ENCODE measurements around the gene PCBP2. TPM values are rescaled to one million over a fixed set of nuclear protein-coding genes. Genes with fewer than 3 reads are reported as not detected.

The PCBP2 gene
- total RNA-seq, 1 experiment from 2014 or later, result 246 TPM

DNA sequence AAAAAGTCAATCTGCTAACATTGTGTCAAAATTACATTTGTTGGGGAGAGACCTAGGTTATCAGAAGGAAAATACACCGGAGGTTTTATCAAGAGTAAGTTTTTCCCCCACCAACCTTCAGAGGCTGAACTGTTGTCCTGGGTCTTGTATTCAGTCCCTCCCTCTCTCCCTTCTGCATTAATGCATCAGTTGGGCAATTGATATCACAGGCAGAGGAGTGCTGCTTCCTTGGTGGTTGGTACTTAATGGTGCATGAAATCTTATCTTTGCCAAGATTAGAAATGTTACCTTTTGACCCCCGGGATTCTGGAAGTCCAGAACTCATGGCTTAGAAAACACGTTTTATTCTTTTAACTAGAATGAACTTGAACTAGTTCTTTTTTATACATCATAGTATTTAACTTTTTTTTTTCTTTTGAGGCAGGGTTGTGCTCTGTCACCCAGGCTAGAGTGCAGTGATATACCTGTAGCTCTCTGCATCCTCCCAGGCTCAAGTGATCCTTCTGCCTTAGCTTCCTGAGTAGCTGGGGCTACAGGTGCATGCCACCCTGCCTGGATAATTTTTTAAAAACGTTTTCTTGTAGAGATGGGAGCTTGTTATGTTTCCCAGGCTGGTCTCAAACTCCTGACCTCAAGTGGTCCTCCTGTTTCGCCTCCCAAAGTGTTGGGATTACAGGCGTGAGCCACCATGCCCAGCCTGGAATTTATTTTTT, 4.9 kb downstream of the PCBP2 start:
- peaks cover 8% of the 10 kb centered on the region for H3K4me1 ChIP-seq
- H3K36me3 ChIP-seq, result peaks cover 92% of the 10 kb centered on the region
- no peaks in the 10 kb centered on the region for H3K9me3 ChIP-seq (replicated peaks)
- no peak for DNase-seq
- H3K4me3 ChIP-seq, result no peak overlapping the region
- H3K27ac ChIP-seq, result no peak overlapping the region
- no peaks in the 10 kb centered on the region for H3K27me3 ChIP-seq

DNA sequence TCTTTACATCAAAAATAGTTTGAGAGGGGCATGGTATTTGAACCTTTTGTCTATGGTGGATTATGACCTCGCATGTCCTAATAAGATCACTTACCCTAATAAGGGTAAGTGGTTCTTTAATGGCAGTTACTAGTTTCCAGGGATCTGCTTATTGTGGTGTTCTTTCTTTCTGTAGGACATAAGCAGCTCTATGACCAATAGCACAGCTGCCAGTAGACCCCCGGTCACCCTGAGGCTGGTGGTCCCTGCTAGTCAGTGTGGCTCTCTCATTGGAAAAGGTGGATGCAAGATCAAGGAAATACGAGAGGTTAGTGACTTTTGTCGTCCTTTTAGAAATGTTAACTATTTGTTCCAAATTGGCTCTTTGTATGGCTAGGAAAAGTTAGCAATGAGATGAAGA, 7.2 kb downstream of the PCBP2 start:
- H3K4me1 ChIP-seq, result no peaks in the 10 kb centered on the region
- DNase-seq, result no peak
- H3K9me3 ChIP-seq (replicated peaks), result no peaks in the 10 kb centered on the region
- peaks cover 99% of the 10 kb centered on the region for H3K36me3 ChIP-seq
- H3K27ac ChIP-seq, result no peak overlapping the region
- no peak overlapping the region for H3K4me3 ChIP-seq
- no peaks in the 10 kb centered on the region for H3K27me3 ChIP-seq

DNA sequence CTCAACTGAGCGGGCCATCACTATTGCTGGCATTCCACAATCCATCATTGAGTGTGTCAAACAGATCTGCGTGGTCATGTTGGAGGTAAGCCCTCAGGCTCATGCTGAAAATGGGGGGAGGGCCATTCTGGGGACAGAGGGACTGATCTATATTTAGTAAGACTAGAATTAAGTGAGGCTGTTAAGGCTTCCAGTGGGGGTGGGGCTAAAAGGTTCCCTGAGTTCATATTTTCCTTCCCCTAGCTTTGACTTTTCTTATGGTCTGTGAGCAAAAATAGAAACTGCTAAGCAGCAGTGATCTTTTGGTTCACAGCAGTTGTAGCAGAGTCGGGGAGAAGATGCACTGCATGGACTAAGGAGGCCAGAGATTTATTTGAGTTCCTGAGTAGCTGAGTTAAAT, 9.2 kb downstream of the PCBP2 start:
- H3K27ac ChIP-seq, result no peak overlapping the region
- no peaks in the 10 kb centered on the region for H3K27me3 ChIP-seq
- no peak overlapping the region for H3K4me3 ChIP-seq
- peaks cover 98% of the 10 kb centered on the region for H3K36me3 ChIP-seq
- H3K4me1 ChIP-seq, result no peaks in the 10 kb centered on the region
- DNase-seq, result no peak
- H3K9me3 ChIP-seq (replicated peaks), result no peaks in the 10 kb centered on the region

DNA sequence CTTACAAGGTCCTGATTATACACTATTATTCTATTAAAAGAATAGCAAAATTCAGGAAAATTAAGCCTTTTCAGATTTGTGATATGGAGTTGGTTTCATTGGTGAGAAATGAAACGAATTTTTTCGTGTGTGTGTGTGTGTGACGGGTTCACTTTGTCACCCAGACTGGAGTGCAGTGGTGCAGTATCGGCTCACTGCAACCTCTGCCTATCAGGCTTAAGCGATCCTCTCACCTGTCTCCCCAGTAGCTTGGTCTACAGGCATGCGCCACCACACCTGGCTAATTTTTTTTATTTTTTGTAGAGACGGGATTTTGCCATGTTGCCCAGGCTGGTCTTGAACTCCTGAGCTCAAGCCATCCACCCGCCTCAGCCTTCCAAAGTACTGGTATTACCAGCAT, 9.7 kb downstream of the PCBP2 start:
- Histone ChIP-seq H3K36me3 (peaks cover 98% of the 10 kb centered on the region), H3K27ac (no peak overlapping the region), H3K27me3 (no peaks in the 10 kb centered on the region), H3K4me1 (no peaks in the 10 kb centered on the region), H3K4me3 (no peak overlapping the region), H3K9me3 (replicated peaks) (no peaks in the 10 kb centered on the region)
- no peak for DNase-seq

DNA sequence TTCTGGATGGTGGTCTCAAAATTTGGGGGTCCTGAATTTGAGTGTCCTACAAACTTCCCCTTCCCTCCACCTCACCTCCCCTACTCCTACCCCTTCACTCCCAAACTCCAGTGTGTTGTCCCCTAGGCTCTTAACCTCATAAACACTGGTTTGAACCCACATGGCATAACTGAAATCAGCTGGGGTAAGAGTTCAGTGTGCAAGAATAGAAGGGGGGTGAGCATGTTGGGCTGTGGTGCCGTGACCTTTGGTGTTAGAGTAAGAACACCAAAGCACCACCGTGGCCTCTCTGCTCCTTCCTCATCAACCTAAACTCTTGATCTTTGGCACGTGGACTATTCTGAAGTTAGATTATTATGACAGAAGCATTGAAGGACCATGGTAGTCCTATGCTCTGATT, 11.0 kb downstream of the PCBP2 start:
- Histone ChIP-seq H3K4me3 (no peak overlapping the region), H3K4me1 (no peaks in the 10 kb centered on the region), H3K9me3 (replicated peaks) (no peaks in the 10 kb centered on the region), H3K27me3 (no peaks in the 10 kb centered on the region), H3K27ac (no peak overlapping the region), H3K36me3 (peaks cover 98% of the 10 kb centered on the region)
- DNase-seq, result no peak

DNA sequence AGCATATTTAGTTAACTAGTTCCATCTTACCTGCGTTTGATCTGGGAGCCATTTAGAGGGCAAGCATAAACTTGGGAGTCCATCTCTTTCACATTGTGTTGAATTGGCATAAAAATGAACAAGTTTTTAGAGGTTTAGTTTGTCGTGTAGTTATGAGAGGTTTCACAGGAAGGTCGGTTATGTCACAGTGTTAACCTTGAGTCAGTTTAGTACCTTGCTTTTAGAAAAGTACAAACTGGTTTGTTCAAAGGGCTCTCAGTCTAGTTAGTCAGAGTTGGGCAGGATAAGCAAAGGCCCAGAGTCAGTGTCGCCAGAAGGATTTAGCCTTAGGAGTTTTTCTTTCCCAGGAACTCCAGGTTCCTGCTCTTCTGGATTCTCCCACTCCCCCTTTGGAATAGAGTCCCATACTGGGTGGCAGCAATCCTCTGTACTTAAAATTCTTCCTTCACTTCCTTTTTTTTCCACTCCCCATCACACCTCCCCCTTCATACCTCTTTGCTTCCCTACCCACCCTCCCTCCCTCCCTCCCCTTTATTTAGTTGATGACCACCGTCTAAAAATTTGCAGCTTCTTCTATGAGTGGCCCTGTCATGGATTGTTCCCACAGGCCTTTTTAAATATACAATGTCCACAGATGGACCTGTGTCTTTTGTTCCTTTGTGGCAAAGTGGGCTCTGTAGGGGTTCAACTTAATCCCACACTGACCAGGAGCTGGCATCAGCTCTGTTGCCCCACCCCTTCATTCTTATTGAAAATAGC, 12.1 kb downstream of the PCBP2 start:
- peaks cover 98% of the 10 kb centered on the region for H3K36me3 ChIP-seq
- H3K4me1 ChIP-seq, result no peaks in the 10 kb centered on the region
- no peaks in the 10 kb centered on the region for H3K9me3 ChIP-seq (replicated peaks)
- no peak for DNase-seq
- H3K27ac ChIP-seq, result no peak overlapping the region
- no peaks in the 10 kb centered on the region for H3K27me3 ChIP-seq
- H3K4me3 ChIP-seq, result no peak overlapping the region

DNA sequence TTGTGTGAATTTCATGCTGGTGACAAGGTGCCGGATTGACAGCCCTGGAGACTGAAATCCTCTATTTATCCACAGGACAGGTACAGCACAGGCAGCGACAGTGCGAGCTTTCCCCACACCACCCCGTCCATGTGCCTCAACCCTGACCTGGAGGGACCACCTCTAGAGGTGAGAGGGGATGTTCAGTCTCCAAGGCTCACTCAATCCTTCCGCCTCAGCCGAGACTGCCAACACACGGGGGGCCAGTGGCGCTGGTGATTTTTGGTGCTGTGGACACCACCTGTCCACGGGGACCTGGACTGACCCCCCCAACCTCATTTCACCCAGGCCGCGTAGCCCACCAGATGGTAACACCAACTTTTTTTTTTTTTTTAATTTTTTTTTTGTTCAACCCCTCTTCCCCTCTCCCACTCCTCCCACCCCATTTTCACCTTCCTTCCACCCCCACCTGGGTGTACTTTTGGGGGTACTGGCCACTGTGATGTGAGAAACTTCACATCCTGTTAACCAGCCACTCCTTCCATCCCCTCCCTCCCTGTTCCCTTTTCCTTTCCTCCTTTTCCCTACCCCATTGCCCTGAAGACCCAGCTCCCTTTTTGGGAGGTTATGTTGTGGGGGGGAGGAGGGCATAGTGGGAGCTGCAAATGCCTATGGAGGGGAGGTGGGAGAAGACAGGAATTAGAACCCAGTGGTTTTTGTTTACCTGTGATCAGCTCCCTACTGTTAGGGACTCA, 12.9 kb downstream of the PCBP2 start:
- Histone ChIP-seq H3K36me3 (peaks cover 98% of the 10 kb centered on the region), H3K4me3 (no peak overlapping the region), H3K27me3 (no peaks in the 10 kb centered on the region), H3K4me1 (no peaks in the 10 kb centered on the region), H3K9me3 (replicated peaks) (no peaks in the 10 kb centered on the region), H3K27ac (no peak overlapping the region)
- DNase-seq, result no peak

DNA sequence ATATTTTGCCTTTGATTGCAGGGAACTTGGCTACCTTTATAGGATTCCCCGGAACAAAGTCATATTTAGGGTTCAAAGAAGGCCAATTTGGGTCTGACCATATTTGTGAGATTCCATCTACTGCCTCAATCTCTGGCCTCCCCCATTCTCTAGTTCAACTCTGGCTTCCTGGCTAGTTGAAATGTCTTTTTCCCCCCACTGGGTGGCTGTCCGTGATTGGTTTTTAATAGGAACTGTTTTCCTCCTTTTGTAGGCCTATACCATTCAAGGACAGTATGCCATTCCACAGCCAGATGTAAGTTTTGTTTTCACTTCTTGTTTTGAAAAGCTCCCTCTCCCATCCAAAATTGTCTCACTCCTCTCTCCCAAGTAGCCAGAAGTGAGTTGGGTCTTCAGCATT, 13.8 kb downstream of the PCBP2 start:
- DNase-seq, result no peak
- Histone ChIP-seq H3K4me1 (no peaks in the 10 kb centered on the region), H3K4me3 (no peak overlapping the region), H3K27ac (no peak overlapping the region), H3K36me3 (peaks cover 98% of the 10 kb centered on the region), H3K9me3 (replicated peaks) (no peaks in the 10 kb centered on the region), H3K27me3 (no peaks in the 10 kb centered on the region)

DNA sequence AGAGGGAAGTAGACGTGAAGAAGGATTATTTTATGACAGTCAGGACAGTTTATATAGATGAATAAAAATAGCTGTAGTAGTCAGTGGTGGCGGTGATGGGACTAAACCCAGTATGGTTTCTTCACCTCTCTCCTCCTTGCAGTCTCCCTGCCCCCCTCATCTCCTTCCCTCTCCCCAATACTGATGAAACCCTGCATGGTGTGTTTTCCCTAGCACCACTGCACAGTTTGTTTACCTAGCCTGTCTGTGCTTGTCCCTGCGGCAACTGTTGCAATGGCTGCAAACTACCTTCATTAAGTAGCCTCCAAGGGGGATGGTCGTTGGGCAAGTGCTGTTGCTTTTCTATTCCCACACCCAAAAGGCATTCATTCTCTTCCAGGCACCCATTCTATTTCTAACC, 14.7 kb downstream of the PCBP2 start:
- Histone ChIP-seq H3K36me3 (peaks cover 96% of the 10 kb centered on the region), H3K4me1 (no peaks in the 10 kb centered on the region), H3K9me3 (replicated peaks) (no peaks in the 10 kb centered on the region), H3K27me3 (no peaks in the 10 kb centered on the region), H3K27ac (no peak overlapping the region), H3K4me3 (no peak overlapping the region)
- DNase-seq, result no peak

DNA sequence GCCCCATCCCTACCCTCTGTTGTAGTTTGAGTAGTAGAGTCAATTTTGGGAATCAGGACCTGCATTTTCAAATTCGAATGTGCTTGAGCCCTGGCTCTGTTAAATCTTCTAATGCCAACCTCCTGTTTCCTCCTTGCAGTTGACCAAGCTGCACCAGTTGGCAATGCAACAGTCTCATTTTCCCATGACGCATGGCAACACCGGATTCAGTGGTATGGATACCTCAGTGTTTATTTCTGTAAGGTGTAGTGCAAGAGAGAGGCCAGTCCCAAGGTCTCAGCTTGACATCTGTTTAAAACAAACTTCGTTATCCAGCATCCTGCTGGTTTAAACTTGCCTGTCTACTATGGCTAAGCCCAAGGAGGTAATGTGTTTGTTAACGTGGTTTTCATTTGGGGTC, 15.2 kb downstream of the PCBP2 start:
- H3K9me3 ChIP-seq (replicated peaks), result no peaks in the 10 kb centered on the region
- no peak overlapping the region for H3K27ac ChIP-seq
- H3K27me3 ChIP-seq, result no peaks in the 10 kb centered on the region
- no peak for DNase-seq
- H3K4me1 ChIP-seq, result 0 out of 2 replicates have a peak, but pooled peaks cover under 1% of the 10 kb centered on the region
- H3K36me3 ChIP-seq, result peaks cover 96% of the 10 kb centered on the region
- no peak overlapping the region for H3K4me3 ChIP-seq

DNA sequence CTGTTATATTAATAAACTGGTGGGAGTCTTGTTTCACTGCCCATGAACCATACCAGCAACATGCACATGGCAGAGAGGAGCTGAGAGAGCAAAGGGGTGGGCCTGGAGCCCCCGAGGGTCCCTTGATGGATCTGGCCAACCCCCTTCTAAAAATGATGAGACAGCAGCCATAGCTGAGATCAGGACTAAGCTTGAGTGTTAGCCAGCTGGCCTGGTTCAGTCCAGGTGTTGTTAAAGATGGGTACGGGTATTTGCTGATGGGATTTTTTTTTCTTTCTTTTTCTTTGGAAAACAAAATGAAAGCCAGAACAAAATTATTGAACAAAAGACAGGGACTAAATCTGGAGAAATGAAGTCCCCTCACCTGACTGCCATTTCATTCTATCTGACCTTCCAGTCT, 16.0 kb downstream of the PCBP2 start:
- Histone ChIP-seq H3K27me3 (no peaks in the 10 kb centered on the region), H3K4me1 (peaks cover 7% of the 10 kb centered on the region; the same call in 1 of the 2 replicates), H3K27ac (no peak overlapping the region), H3K4me3 (no peak overlapping the region), H3K9me3 (replicated peaks) (no peaks in the 10 kb centered on the region), H3K36me3 (peaks cover 96% of the 10 kb centered on the region)
- DNase-seq, result no peak

DNA sequence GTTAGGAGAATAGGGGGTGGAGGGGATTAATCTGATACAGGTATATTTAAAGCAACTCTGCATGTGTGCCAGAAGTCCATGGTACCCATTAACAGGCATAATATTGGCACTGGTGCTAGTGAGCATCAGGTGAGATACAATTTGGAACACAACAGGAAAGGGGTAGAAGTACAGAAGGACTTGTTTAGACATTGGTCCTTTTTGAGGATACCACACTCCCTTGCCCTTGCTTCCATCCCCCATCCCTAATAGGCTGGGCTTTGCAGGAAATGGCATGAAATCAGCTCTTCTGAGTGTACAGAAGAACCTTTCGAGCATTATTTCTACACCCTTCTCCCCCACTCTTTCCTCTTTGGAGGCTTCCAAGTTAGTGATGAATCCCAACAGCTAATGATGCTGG, 16.4 kb downstream of the PCBP2 start:
- Histone ChIP-seq H3K36me3 (peaks cover 96% of the 10 kb centered on the region), H3K4me3 (no peak overlapping the region), H3K4me1 (peaks cover 7% of the 10 kb centered on the region; the same call in 1 of the 2 replicates), H3K9me3 (replicated peaks) (no peaks in the 10 kb centered on the region), H3K27ac (no peak overlapping the region), H3K27me3 (no peaks in the 10 kb centered on the region)
- DNase-seq, result no peak

DNA sequence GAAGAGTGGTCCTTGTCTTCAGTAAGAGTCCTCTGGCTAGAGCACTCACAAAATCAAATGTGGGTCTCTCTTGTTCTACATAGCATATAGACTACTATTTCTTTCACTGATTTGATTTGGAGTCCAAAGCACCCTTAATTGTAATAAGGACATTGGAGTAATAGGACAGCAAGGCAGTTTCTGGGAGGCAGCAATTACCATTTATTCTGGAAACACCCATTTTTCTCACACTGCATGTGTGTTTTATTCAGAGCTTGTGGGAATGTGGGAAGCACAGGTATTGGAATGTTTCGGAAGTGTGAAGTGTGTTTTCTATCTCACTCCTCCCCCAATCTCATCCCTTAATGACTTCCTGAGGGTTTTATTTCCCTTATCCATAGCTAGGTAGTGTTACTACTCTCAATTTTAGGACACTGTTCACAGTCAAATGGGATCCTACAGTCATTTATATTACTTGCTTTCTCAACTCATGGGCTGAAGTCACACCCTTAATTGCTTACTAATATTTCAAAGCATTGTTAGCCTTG, 20.2 kb downstream of the PCBP2 start:
- Histone ChIP-seq H3K4me3 (no peak overlapping the region), H3K27ac (no peak overlapping the region), H3K9me3 (replicated peaks) (no peaks in the 10 kb centered on the region), H3K4me1 (peaks cover 7% of the 10 kb centered on the region; the same call in 1 of the 2 replicates), H3K27me3 (no peaks in the 10 kb centered on the region), H3K36me3 (peaks cover 98% of the 10 kb centered on the region)
- DNase-seq, result no peak

DNA sequence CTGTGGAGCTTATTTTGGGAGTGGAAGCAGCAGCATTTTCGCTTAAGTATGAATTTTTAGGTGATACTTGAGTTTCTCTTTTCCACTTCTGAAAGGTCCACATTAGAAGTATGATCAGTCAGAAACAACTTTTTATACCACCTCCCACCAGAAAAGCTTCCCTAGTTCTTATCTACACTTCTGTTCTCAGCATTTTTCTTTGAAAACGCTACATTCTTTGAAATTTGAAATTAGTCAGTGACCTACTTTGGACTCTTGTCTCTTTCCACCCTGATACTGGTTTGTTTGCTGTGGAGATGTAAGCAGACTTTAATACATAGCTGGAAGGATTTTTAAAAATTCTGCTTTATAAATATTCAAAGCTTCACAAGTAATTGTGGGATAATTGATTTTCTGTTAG, 22.2 kb downstream of the PCBP2 start:
- Histone ChIP-seq H3K36me3 (peaks cover 98% of the 10 kb centered on the region), H3K9me3 (replicated peaks) (no peaks in the 10 kb centered on the region), H3K27me3 (no peaks in the 10 kb centered on the region), H3K27ac (no peak overlapping the region), H3K4me1 (peaks cover 7% of the 10 kb centered on the region; the same call in 1 of the 2 replicates), H3K4me3 (no peak overlapping the region)
- DNase-seq, result no peak

DNA sequence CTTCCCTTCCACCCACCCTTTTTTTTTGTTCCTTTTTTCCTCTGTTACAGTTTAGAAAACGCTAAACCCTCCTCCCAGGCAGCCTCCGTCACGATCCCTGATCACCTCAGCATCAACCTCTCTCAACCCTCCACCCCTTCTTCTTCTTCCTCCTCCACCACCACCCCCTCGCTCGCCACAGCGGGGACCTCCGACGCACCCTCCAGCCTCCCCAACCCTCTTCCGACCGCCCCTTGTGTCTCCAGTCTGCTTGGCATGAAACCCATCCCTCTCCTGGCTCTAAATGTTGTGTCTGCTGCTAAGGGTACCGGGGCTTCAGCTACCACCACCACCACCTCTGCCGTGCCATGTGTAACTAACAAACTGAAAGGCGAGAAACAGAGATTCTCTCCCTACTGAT, 22.9 kb downstream of the PCBP2 start:
- Histone ChIP-seq H3K4me3 (no peak overlapping the region), H3K4me1 (peaks cover 7% of the 10 kb centered on the region; the same call in 1 of the 2 replicates), H3K36me3 (peaks cover 96% of the 10 kb centered on the region), H3K27me3 (no peaks in the 10 kb centered on the region), H3K27ac (no peak overlapping the region), H3K9me3 (replicated peaks) (no peaks in the 10 kb centered on the region)
- no peak for DNase-seq
